Islet precursor cell (in vitro differentiated cells): ENCODE data around the gene SERINC2.
A peak's percentile ranks its signal among the peaks of the same experiment; 100 is the strongest.

Experiments used
- DNase-seq: peaks from one replicate; pipeline ENCODE4 v3.0.0-alpha.2; 2018

The SERINC2 gene

GRCh38 chr1:31412732-31413404 lies at the start of gene SERINC2:
Gene SERINC2, plus strand, starts transcription at chr1:31413213. Its CDS starts 53 bp downstream, at chr1:31413266.
- no peak for DNase-seq

GRCh38 chr1:31364561-31365250 lies 48.3 kb upstream of the SERINC2 start:
- DNase-seq: peak; percentile 42

DNA sequence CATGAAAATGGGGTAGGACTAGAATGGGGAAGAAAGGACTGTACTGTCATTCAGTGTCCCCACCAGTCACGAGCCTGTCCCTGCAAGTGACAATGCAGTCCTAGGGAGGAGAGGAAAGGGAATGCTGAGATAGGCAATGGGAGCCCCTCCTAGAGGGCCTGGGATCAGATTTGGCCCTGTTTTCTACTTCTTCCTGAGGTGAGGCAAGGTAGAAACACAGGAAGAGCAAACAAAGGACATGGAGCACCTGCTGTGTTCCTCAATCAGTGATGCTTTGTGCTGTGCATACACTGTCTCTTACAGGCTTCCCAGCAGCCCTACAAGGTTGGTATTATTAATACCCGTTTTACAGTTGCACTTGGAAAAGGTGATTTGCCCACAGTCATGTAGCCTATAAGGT lies 46.2 kb upstream of the SERINC2 start:
- DNase-seq: peak; percentile 32

- DNase-seq: peak; percentile 34
Measured at GRCh38 chr1:31368611-31369107, 44.4 kb upstream of the SERINC2 start.

DNA sequence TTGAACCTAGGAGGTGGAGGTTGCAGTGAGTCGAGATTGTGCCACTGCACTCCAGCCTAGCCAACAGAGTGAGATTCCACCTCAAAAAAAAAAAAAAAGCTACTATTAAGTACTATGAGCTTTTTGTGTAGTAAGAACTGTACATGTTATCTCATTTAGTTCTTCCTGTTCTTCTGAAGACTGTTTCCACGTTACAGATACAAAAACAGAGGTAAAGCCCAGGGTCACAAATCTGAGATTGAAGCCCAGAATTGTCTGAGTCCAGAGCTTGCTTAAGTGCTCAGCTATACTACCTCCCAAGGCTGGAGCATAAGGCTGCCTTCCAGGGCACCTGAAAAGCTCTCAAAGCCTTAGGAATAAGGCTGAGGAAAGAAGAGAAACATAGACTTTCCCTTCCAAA lies 43.0 kb upstream of the SERINC2 start:
- DNase-seq: peak; percentile 27

DNA sequence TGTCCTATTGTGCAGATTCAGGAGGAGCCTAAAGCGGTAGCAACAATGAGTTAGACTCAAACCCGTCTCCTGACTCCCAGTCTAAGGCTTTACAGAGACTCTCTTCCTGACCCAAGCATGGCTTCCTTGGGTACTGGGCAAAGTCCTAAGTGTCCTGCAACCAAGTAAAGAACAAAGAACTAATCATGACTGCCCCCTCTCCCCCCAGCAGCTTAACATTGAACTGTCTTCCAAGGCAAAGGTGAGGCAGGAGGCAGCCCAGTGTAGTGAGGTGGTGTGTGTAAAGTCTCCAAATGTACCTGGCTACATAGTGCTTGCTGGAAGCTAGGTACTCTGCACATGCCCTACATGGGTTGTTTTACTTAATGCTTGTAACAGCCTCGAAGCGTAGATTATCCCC lies 42.4 kb upstream of the SERINC2 start:
- DNase-seq: peak; percentile 35

DNA sequence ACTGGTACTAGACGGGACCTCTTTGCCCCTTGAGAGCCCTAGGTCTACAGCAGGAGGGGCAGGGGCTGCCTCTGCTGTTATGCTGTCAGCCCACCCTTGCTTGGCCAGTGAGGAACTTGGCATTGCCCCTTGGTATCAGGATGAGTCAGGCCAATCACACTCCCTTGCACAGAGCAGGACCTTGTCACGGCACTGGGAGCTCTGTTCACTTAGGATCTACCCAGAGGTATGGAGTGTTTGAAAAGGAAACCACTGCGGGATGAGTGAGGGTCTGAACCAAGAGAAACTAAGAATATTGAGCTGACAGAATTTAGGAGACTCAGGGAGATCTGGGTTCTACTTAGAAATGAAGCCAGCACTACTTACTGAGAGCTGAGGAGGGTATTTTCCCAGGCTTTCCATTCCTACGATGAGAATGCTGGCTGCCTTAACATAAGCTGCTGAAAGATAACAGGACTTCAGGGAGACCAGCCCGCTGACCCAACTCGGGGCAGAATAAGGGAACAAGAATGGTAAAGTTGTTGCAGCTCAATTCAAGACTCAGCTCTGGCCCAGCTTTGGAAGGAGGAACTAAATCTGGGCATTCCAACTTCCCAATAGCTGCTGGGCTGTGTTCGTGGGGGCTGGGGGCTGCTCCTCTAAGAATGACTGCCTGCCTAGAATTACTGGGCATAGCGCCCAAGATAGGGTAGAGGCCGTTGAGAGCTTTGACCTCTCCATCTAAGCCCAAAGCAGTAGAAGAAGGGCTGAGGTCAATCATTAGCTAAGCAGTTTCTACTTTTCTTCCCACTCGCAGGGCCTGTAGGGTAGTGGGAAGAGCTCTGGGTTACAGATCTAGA lies 41.7 kb upstream of the SERINC2 start:
- peak; percentile 41 for DNase-seq

DNA sequence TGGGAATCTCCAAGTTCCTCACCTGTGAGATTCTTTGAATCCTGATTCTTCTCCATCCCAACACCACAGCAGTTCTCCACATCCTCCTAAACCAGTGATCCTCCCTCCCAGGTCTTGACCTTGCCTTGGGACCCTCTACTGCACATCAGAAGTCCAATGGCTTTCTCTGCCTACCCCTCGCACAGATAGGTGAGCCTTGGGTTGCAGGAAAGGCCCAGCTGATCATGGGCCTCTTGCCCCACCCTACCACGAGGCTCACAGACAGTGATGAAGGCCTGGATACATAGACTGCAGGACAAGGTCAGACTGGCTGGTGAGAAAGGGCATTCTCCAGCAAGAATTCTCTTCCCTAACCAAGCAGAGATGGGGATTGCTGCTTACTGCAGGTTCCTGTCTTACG lies 41.0 kb upstream of the SERINC2 start:
- peak; percentile 37 for DNase-seq

GRCh38 chr1:31372751-31373055 lies 40.3 kb upstream of the SERINC2 start:
- DNase-seq: no peak

DNA sequence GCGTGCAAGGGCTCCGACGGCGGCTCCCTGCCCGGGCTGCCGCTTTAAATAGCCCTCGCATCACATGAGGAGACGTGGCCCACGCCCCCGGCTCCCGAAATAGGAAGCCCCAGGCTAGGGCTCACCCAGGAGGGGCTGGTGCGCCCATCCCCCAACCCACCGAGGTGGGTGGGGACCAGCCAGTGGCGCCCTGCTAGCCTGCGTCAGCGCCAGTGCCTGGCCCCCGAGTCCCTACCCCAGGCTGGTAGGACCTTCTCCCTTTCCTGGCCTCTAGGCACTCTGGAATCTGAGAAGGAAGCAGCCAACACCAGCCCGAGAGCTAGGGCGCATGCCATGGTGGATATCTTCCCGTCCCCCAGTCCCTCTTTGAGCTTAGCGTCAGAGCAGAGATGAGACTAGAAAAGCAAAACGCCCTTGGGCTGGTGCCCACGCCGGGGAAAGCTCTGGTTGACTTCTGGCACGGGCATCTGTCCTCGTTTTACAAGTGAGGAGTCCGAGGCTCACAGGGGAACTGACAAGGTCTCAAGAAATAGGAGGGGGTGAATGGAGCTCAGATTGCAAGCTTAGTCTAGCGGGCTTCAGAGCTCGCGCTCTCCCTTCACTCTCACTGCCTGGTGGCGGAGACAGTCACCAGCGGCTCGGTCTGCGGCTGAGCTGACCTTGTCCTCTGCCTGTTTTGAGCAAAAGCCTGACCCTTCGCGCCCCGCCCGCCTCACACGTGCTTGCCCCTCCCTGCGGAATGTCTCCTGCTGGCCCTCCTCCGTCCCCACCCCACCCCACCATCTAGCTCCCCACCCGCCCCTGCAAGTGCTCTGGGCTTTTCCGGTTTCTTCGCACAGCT lies 39.7 kb upstream of the SERINC2 start, which contains the start of gene FABP3:
Gene FABP3, minus strand, starts transcription at position 21 of the 841 bp plus-strand sequence. CDS start 62 bp downstream, outside the sequence.
- peak; percentile 97 for DNase-seq

GRCh38 chr1:31373897-31374486 lies 39.0 kb upstream of the SERINC2 start:
- no peak for DNase-seq

DNA sequence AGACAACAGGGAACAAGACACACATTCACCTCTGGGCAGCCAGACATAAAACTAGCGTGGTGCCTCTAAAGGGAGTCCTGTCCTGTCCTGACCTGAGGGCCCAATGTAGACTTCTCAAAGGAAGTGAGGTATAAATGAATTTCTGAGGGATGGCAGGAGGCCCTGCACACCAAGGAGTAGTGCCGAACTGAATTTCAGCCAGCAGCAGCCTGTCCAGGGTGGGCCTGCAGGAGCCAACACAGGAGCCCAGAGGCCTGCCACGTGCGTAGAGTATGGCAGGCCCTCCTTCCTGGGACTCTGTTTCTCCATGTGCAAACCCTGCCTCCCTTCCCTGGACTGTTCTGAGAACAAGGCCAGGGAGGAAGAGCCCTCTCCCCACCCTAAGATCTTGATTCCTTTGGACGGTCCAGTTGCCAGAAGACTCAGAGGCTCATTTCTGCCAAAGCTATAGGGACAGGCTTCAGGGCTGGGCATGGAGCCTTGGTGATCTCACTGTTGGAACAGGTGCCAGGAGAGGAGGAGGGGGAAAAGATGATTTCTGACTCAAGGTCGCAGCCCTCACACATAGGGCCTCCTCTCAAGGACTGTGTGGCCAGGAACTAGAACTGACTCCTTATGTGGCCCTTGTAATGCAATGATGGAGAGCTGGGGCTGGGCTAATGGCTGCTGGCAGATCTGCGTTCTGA lies 38.4 kb upstream of the SERINC2 start:
- peak; percentile 40 for DNase-seq

- peak; percentile 88 for DNase-seq
Measured at GRCh38 chr1:31376375-31377134, 36.5 kb upstream of the SERINC2 start.

DNA sequence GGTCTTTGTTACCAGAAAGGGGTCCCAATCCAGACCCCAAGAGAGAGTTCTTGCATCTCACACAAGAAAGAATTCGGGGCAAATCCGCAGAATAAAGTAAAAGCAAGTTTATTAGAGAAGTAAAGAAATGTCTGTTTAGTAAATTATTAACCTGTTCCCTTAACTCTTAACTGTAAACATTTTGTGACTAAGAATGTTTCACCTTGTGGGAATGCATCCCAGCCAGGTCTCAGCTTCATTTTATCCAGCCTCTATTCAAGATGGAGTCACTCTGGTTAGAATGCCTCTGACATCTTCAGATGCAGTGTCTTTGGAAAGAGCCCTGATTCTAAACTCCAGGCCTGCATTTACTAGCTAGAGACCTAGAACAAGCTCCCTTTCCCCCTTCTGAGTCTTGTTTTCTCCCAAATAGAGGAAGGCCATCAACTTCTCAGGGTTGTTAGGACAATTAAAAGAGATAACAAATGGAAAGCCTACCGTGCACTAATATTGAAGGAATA lies 35.6 kb upstream of the SERINC2 start:
- DNase-seq: peak; percentile 17

DNA sequence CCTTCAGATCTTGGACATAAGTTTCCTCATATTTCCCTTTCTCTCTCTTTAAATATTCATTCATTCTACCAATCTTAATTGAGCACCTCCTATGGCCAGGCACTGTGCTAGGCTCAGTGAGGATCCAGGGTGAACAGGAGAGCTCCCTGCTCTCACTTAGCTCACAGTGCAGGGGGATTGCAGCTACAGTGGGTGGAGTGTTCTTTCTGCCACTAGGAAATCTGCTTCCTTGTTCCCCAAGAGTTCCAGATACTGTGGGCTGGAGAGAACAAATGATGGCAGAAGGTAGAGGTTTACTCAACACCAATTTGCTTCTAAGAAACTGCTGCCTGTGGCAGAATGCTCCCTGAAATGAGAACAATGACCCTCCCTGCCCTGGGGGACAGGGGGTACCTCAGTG lies 35.0 kb upstream of the SERINC2 start:
- DNase-seq: peak; percentile 16

DNA sequence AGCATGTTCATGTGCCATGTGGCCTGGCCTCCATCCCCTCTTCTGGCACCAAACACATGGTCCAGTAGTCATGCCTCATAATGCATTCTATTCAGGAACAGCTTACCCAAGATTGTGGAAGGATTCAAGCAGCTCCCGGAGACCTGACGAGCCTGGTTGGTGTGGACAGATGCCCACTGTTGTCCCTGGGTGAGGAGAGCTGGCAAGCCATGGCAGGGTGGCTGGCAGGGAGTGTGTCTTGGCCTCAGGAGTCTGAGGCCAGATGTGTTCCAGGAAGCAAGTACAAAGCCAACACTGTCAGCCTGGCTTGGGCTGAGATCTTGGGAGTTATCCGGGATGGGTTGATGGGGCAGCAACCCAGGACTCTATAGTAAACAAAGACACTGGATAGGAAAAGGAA lies 32.8 kb upstream of the SERINC2 start:
- no peak for DNase-seq

- no peak for DNase-seq
Measured at GRCh38 chr1:31381394-31382294, 31.4 kb upstream of the SERINC2 start.

DNA sequence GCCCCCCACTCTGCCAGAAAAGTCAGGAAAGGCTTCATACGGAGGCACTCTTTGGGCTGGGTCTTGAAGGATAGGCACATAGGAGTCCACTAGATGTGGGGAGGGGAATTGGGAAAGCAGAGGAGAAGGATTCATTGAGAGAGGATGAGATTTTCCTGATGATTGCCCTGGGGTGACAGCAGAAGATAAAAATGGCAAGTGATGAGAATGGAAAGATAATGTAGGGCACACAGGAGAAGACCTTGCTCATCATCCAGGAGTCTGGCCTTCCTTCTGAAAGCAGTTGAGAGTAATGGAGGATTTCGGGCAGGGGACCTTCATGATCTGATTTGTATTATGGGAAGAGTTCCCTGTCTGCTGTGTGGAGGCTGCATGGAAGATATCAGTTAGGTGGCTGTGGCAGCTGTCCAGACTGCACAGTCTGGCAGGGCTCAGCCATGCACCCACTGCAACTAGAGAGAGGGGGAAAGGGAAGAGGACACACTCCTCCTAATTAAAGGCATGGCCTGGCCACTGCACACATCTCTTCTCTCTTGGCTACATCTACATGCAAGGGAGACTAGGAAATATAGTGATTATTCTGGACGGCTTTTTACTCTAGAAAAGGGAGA lies 30.5 kb upstream of the SERINC2 start:
- DNase-seq: no peak

- DNase-seq: no peak
Measured at GRCh38 chr1:31383967-31384366, 29.0 kb upstream of the SERINC2 start.
